A673 (cell line): ENCODE results near the gene CLCN7. TPM values are rescaled to one million over a fixed set of nuclear protein-coding genes. Genes with fewer than 3 reads are reported as not detected.

Experiments used
- BruUV-seq: library from RNA; stranded (reverse); fragments of 400-500 nt; replicated peaks from 2 replicates; lab custom pipeline; 2021; lab: Mats Ljungman, UMichigan
- CTCF ChIA-PET: fragments of 300-600 bp; sonication (Branson Sonifier 250); formaldehyde crosslinking; loops from one replicate; lab custom pipeline; 2022; ENCODE audit warnings: antibody characterized with exemption; lab: Charles Lee
- POLR2A ChIA-PET: fragments of 300-600 bp; sonication (Branson Sonifier 250); formaldehyde crosslinking; loops from one replicate; lab custom pipeline; 2022; ENCODE audit warnings: antibody characterized with exemption; ENCODE audit not compliant: low non-redundant PET; lab: Charles Lee
- DNase-seq: peaks from one replicate; pipeline ENCODE4 v3.0.0-alpha.2; 2015; ENCODE audit warnings: low spot score
- H3K27ac ChIP-seq: fragments of 200-600 bp; sonication (generic); 2 replicates; pipeline ENCODE4 v1.5.1; 2016; ENCODE audit warnings: mixed run types, low read depth, mild to moderate bottlenecking, mixed read lengths, antibody characterized with exemption, low read length; ENCODE audit not compliant: poor library complexity, severe bottlenecking
- H3K27me3 ChIP-seq: fragments of 200-600 bp; sonication (generic); replicated peaks from 2 replicates; pipeline ENCODE4 v1.6.1; 2017; ENCODE audit warnings: mixed run types, low read depth, mild to moderate bottlenecking, mixed read lengths, antibody characterized with exemption, low read length; ENCODE audit not compliant: insufficient read depth, poor library complexity
- H3K36me3 ChIP-seq: fragments of 200-600 bp; sonication (generic); 2 replicates; pipeline ENCODE4 v1.6.1; 2016; ENCODE audit warnings: mixed run types, mild to moderate bottlenecking, mixed read lengths, antibody characterized with exemption, low read length; ENCODE audit not compliant: insufficient read depth, poor library complexity, severe bottlenecking
- H3K4me1 ChIP-seq: fragments of 200-600 bp; sonication (generic); 2 replicates; pipeline ENCODE4 v1.6.1; 2017; ENCODE audit warnings: mixed run types, mild to moderate bottlenecking, mixed read lengths, antibody characterized with exemption, low read length; ENCODE audit not compliant: insufficient read depth, poor library complexity, severe bottlenecking
- H3K4me3 ChIP-seq: fragments of 200-600 bp; sonication (generic); 2 replicates; pipeline ENCODE4 v1.5.1; 2016; ENCODE audit warnings: low read depth, mixed run types, mild to moderate bottlenecking, mixed read lengths, low read length; ENCODE audit not compliant: poor library complexity, severe bottlenecking
- H3K9me3 ChIP-seq: fragments of 200-600 bp; sonication (generic); 2 replicates; pipeline ENCODE4 v1.6.1; 2016; ENCODE audit warnings: mixed run types, low read depth, mild to moderate bottlenecking, mixed read lengths, antibody characterized with exemption, low read length; ENCODE audit not compliant: poor library complexity, severe bottlenecking
- CTCF ChIP-seq: fragments of 300-800, 200-600 bp; sonication (generic); conservative IDR thresholded peaks from 2 replicates; pipeline ENCODE4 v1.5.1; 2017; ENCODE audit warnings: low read depth, mild to moderate bottlenecking, antibody characterized with exemption, low read length, moderate library complexity, mixed read lengths
- EZH2 ChIP-seq: fragments of 200-600 bp; sonication (generic); IDR thresholded peaks from 2 replicates; pipeline ENCODE4 v1.6.1; 2017; ENCODE audit warnings: borderline replicate concordance, low read depth, mild to moderate bottlenecking, mixed read lengths, antibody characterized with exemption, low read length; ENCODE audit not compliant: poor library complexity, severe bottlenecking
- intact Hi-C: fragments of 100-400 bp; cut with micrococcal nuclease; formaldehyde crosslinking; loops from one replicate; pipeline ENCODE4 v1.10.0; 2022; ENCODE audit not compliant: unreplicated experiment
- total RNA-seq: library from RNA; stranded (reverse); gene quantifications from 2 replicates; pipeline ENCODE4 v1.2.3, GENCODE V29; 2021

The CLCN7 gene
- total RNA-seq, 1 experiment from 2014 or later: 89.3 TPM

- intact Hi-C loops: no loop called here
- POLR2A ChIA-PET: no interaction called here
- no peaks in the 10 kb centered on the region for H3K4me1 ChIP-seq
- H3K27me3 ChIP-seq: no peaks in the 10 kb centered on the region
- CTCF ChIA-PET: no interaction called here
- H3K4me3 ChIP-seq: no peak overlapping the region
- no peaks in the 10 kb centered on the region for H3K36me3 ChIP-seq
- DNase-seq: no peak
- no peak for TF ChIP-seq EZH2
- TF ChIP-seq CTCF: no peak
- no peaks in the 10 kb centered on the region for H3K9me3 ChIP-seq
- no peak overlapping the region for H3K27ac ChIP-seq
- no TSS peak for BruUV-seq
Measured at GRCh38 chr16:1401061-1401757, 73.6 kb downstream of the CLCN7 start.

DNA sequence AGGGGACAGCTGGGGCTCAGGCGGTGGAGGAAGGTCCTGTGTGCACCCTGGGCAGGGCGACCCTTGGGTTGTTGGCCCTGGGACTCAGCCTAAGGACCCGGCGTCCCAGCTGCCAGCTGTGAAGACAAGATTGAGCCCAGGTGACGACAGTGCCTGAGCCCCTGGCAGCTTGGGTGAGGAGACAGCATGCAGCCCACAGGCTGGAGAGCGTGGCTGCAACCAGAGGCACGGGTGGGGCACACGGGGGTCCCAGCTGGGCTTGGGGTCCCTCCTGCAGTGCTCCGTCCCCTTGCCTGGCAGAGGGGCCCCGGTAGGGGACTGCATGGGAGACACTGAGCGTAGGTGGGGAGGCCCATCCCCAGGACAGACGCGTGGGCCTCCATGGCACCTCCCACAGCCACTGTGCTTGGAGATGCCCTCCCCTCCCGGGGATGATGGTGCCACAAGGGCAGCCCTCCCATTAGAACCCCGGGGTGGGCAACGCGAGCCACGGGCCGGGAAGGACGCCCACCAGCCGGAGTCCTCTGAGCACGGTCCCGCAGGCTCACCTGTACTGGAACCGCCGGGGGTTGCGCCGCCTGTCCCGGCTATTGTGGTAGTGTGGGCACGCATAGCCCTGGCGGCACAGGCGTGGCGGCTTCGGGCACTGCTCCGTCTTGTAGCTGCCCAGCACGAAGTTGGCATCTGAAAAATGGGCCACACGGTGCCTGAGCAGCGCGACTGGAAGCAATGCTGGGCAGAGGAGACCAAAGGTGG, 75.8 kb downstream of the CLCN7 start:
- no peaks in the 10 kb centered on the region for H3K9me3 ChIP-seq
- no TSS peak for BruUV-seq
- DNase-seq: no peak
- no peaks in the 10 kb centered on the region for H3K4me1 ChIP-seq
- TF ChIP-seq EZH2 (no peak), CTCF (no peak)
- H3K27me3 ChIP-seq: no peaks in the 10 kb centered on the region
- H3K27ac ChIP-seq: no peak overlapping the region
- CTCF ChIA-PET: no interaction called here
- H3K36me3 ChIP-seq: no peaks in the 10 kb centered on the region
- no peak overlapping the region for H3K4me3 ChIP-seq
- POLR2A ChIA-PET: no interaction called here
- intact Hi-C loops: no loop called here

DNA sequence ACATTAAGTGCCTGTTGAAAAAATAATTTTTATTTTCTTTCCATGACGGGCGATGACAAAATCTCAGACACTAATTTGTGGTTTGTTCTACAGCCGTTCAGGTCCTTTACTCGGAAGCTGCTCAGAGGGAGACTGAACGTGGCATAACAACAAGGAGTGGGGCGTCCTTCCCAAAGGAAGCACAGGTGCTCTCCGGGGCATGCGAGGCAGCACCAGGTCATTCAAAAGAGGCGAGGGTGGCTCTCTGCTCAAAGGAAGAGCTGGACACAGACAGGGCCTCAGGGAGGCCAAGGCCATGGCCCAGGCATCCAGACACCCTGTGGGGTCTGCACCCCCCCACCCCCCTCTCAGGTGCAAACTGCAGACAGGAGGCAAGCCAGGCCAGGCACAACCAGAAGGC, 76.5 kb downstream of the CLCN7 start:
- Histone ChIP-seq H3K27ac (no peak overlapping the region), H3K36me3 (no peaks in the 10 kb centered on the region), H3K4me3 (no peak overlapping the region), H3K27me3 (no peaks in the 10 kb centered on the region), H3K4me1 (no peaks in the 10 kb centered on the region), H3K9me3 (no peaks in the 10 kb centered on the region)
- TF ChIP-seq EZH2 (no peak), CTCF (no peak)
- no peak for DNase-seq
- CTCF ChIA-PET: no interaction called here
- BruUV-seq: no TSS peak
- POLR2A ChIA-PET: no interaction called here
- intact Hi-C loops: no loop called here
